ENCODE data around the gene PCBP3.
"Not testable (repeated sequence)": the region's sequence is repeated elsewhere in the genome, so short reads cannot be mapped to it uniquely, and the experiment has no call there.

PCBP3 gene

GRCh38 chr21:45970674-45971615, 327.4 kb downstream of the PCBP3 start:
- DNase-seq (ENCODE audit: low spot score), result peak; percentile 15

GRCh38 chr21:45971616-45972352, 328.3 kb downstream of the PCBP3 start:
- DNase-seq (ENCODE audit: low spot score), result no peak

GRCh38 chr21:45972353-45972715, 328.8 kb downstream of the PCBP3 start:
- no peak for DNase-seq (ENCODE audit: low spot score)

- no peak for DNase-seq (ENCODE audit: low spot score)
Measured at GRCh38 chr21:45972716-45973474, 329.4 kb downstream of the PCBP3 start.

GRCh38 chr21:45973475-45974072, 330.0 kb downstream of the PCBP3 start:
- peak; percentile 75 for DNase-seq (ENCODE audit: low spot score)

GRCh38 chr21:45974073-45975019, 330.8 kb downstream of the PCBP3 start:
- DNase-seq (ENCODE audit: low spot score), result no peak

- no peak for DNase-seq (ENCODE audit: low spot score)
Measured at GRCh38 chr21:45975020-45975666, 331.6 kb downstream of the PCBP3 start.

GRCh38 chr21:45975667-45976409, 332.3 kb downstream of the PCBP3 start:
- not testable (repeated sequence) for DNase-seq (ENCODE audit: low spot score)

- DNase-seq (ENCODE audit: low spot score), result no peak
Measured at GRCh38 chr21:45976701-45977311, 333.3 kb downstream of the PCBP3 start.

- no peak for DNase-seq (ENCODE audit: low spot score)
Measured at GRCh38 chr21:45977396-45977795, 333.9 kb downstream of the PCBP3 start.

- DNase-seq (ENCODE audit: low spot score), result no peak
Measured at GRCh38 chr21:45979141-45979631, 335.7 kb downstream of the PCBP3 start.

GRCh38 chr21:45979651-45980050, 336.1 kb downstream of the PCBP3 start:
- DNase-seq (ENCODE audit: low spot score), result no peak

GRCh38 chr21:45980271-45980670, 336.7 kb downstream of the PCBP3 start:
- DNase-seq (ENCODE audit: low spot score), result no peak

GRCh38 chr21:45980697-45981096, 337.2 kb downstream of the PCBP3 start:
- no peak for DNase-seq (ENCODE audit: low spot score)

- DNase-seq (ENCODE audit: low spot score), result peak; percentile 59
Measured at GRCh38 chr21:45981151-45982091, 337.9 kb downstream of the PCBP3 start, which contains the start of gene COL6A1. COL6A1 (plus strand) TSS chr21:45981770; CDS start chr21:45981851, 81 bp downstream.

- no peak for DNase-seq (ENCODE audit: low spot score)
Measured at GRCh38 chr21:45982092-45982757, 338.7 kb downstream of the PCBP3 start.
